Stomach (tissue), 9 donors: ENCODE results near the gene PTPRJ. TPM values are rescaled to one million over a fixed set of nuclear protein-coding genes. Genes with fewer than 3 reads are reported as not detected.

ENCODE experiments used
- DNase-seq, 2 donors: peaks; one replicate each; pipeline versions ENCODE4 v3.0.0 to v3.0.0-alpha.2; 2013 to 2019
- H3K27ac ChIP-seq, 5 donors: fragments of 200-600 bp in 4 of 5; sonication (generic) in 4 of 5; one replicate each; pipeline ENCODE4 v1.5.1; 2013 to 2019; ENCODE audit warnings: mild to moderate bottlenecking in 1 of 5, moderate library complexity in 1 of 5
- H3K27me3 ChIP-seq, 3 donors: fragments of 200-600 bp; sonication (generic); one replicate each; pipeline ENCODE4 v1.5.1; 2017 to 2019; ENCODE audit warnings: mixed run types in 1 of 3
- H3K36me3 ChIP-seq, 4 donors: fragments of 200-600 bp; sonication (generic); 1 replicate in 3 of 4; 2 replicates in 1 of 4; pipeline ENCODE4 v1.5.1; 2016 to 2019
- H3K4me1 ChIP-seq, 4 donors: fragments of 200-600 bp; sonication (generic); one replicate each; pipeline ENCODE4 v1.5.1; 2016 to 2019
- H3K4me3 ChIP-seq, 4 donors: fragments of 200-600 bp; sonication (generic) in 3 of 4; one replicate each; pipeline ENCODE4 v1.5.1; 2016 to 2019; ENCODE audit warnings: mild to moderate bottlenecking in 1 of 4
- H3K9me3 ChIP-seq, 4 donors: fragments of 200-600 bp; sonication (generic); one replicate each; pipeline ENCODE4 v1.5.1; 2016 to 2019
- EP300 ChIP-seq: sonication (generic); formaldehyde crosslinking; IDR thresholded peaks from one replicate; pipeline ENCODE4 v1.6.1; 2017; ENCODE audit warnings: antibody characterized with exemption
- POLR2A ChIP-seq, 4 donors: fragments of 450-650 bp; IDR thresholded peaks; one replicate each; pipeline ENCODE4 v1.6.1; 2016; ENCODE audit warnings: antibody characterized with exemption in 4 of 4, control low read depth in 2 of 4, mild to moderate bottlenecking in 1 of 4, moderate library complexity in 1 of 4
- POLR2AphosphoS5 ChIP-seq, 3 donors: sonication (generic); formaldehyde crosslinking; IDR thresholded peaks; one replicate each; pipeline ENCODE4 v1.6.1; 2016; ENCODE audit warnings: antibody characterized with exemption in 3 of 3
- WGBS, 5 donors: extraction: QIAGEN DNeasy Blood & Tissue Kit in 3 of 5; methylation state at CpG; one replicate each; pipeline versions ENCODE4 v1.1.5 to v1.1.7; 2013 to 2018; 5-methylcytosine and 5-hydroxymethylcytosine counted together
- intact Hi-C: fragments of 100-400 bp; cut with DNase I; formaldehyde crosslinking; loops from one replicate; pipeline ENCODE4 v1.15.1; 2023; ENCODE audit warnings: low total_unique reads
- polyA plus RNA-seq, 3 donors: library from polyadenylated mRNA; stranded (reverse); fragments of 200-250 nt; gene quantifications; one replicate each; pipeline ENCODE4 v1.2.3, GENCODE V29; 2013
- total RNA-seq, 5 donors: library from RNA; depleted of rRNA; stranded (reverse); fragments of >200 nt; gene quantifications; one replicate each; pipeline versions ENCODE4 v1.1.0 to v1.2.3, GENCODE V29; 2014 to 2016
- TF ChIP-seq, protein P1 (sequence below), 7 experiments: fragments of 450-650 bp in 4 of 7; fragments of 200-600 bp in 3 of 7; sonication (generic) in 3 of 7; IDR thresholded peaks; one replicate each; pipeline ENCODE4 v1.5.1; 2016 to 2019; ENCODE audit warnings: antibody characterized with exemption in 7 of 7, control low read depth in 2 of 7, mild to moderate bottlenecking in 1 of 7
- donor health status: healthy with polysubstance abuse.
- donor health status: Bipolar disorder and iron deficiency.
- donor health status: healthy.

The PTPRJ gene
- total and polyA plus RNA-seq, 8 donors = 2.6 to 351 (median 20.7) TPM

DNA sequence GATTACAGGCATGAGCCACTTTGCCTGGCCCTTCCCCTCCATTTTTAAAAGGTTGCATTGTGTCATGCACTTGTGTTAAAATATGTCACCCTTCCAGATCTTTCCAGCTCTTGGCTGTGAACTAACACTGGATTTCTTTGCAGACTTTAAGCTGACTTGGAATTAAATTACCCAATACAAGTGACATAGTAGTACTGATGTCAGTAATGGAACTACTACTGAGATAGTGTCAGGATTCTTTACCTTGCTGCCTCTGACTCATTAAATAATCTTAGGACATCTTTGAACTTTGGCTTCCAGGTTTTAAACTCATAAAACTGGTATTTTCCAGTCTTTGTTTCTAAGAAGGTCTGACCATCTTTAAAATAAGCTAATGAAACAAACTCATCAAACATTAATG, 184.5 kb downstream of the PTPRJ start:
- DNase-seq = no peak
- H3K4me3 ChIP-seq = no peak overlapping the region
- intact Hi-C loops = no loop called here
- no peaks in the 10 kb centered on the region for H3K9me3 ChIP-seq
- H3K27me3 ChIP-seq = no peaks in the 10 kb centered on the region
- H3K36me3 ChIP-seq = peaks cover 12 to 87% (median 79%) of the 10 kb centered on the region in 4 donors
- no peak overlapping the region for H3K27ac ChIP-seq
- peaks cover 2 to 10% (median 5%) of the 10 kb centered on the region in 4 donors for H3K4me1 ChIP-seq
- TF ChIP-seq EP300 = no peak
- TF ChIP-seq POLR2A (IDR thresholded peaks at IDR 0.05) = no peak
- TF ChIP-seq, protein P1, sequence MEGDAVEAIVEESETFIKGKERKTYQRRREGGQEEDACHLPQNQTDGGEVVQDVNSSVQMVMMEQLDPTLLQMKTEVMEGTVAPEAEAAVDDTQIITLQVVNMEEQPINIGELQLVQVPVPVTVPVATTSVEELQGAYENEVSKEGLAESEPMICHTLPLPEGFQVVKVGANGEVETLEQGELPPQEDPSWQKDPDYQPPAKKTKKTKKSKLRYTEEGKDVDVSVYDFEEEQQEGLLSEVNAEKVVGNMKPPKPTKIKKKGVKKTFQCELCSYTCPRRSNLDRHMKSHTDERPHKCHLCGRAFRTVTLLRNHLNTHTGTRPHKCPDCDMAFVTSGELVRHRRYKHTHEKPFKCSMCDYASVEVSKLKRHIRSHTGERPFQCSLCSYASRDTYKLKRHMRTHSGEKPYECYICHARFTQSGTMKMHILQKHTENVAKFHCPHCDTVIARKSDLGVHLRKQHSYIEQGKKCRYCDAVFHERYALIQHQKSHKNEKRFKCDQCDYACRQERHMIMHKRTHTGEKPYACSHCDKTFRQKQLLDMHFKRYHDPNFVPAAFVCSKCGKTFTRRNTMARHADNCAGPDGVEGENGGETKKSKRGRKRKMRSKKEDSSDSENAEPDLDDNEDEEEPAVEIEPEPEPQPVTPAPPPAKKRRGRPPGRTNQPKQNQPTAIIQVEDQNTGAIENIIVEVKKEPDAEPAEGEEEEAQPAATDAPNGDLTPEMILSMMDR (IDR thresholded peaks at IDR 0.05) = no peak
- no peak for TF ChIP-seq POLR2AphosphoS5 (IDR thresholded peaks at IDR 0.05)

DNA sequence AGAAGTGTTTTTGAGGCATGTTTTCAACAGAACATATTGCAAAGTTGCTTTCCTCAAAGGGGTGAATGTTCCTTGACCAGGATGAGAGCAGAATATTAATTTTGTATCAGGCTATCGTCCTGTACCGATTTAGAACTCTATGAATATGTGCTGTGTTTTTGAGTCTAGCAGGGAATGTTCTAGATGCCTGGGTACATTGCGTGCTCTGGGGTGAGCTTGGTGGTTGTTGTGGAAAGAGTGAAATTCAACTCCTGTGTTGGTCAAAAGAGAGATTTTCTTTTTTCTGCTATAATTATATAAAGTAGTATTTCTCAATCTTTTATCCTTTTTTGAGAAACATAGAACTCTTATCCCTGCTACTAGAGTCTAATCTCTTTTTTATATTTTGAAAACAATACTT, 185.1 kb downstream of the PTPRJ start:
- no peak overlapping the region for H3K4me3 ChIP-seq
- TF ChIP-seq, protein P1 (IDR thresholded peaks at IDR 0.05) = no peak
- TF ChIP-seq POLR2AphosphoS5 (IDR thresholded peaks at IDR 0.05) (no peak), POLR2A (IDR thresholded peaks at IDR 0.05) (no peak)
- peaks cover 12 to 81% (median 74%) of the 10 kb centered on the region in 4 donors for H3K36me3 ChIP-seq
- no peak for DNase-seq
- H3K27me3 ChIP-seq = no peaks in the 10 kb centered on the region
- intact Hi-C loops = no loop called here
- H3K9me3 ChIP-seq = no peaks in the 10 kb centered on the region
- H3K27ac ChIP-seq = no peak overlapping the region
- peaks cover 6 to 16% (median 11%) of the 10 kb centered on the region in 4 donors for H3K4me1 ChIP-seq
- WGBS, 5 donors = 58 to 99% (median 85%) methylated on average over 3 of the region's 3 CpGs

DNA sequence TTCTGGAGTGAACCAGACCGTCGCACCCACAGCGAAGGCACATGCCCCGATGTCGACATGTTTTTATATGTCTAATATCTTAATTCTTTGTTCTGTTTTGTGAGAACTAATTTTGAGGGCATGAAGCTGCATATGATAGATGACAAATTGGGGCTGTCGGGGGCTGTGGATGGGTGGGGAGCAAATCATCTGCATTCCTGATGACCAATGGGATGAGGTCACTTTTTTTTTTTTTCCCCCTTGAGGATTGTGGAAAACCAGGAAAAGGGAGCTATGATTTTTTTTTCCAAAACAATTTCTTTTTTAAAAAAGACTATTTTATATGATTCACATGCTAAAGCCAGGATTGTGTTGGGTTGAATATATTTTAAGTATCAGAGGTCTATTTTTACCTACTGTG, 187.0 kb downstream of the PTPRJ start:
- Histone ChIP-seq H3K36me3 (peaks cover 12 to 65% (median 60%) of the 10 kb centered on the region in 4 donors), H3K4me1 (peaks cover 6 to 29% (median 17%) of the 10 kb centered on the region in 4 donors), H3K27me3 (no peaks in the 10 kb centered on the region), H3K27ac (no peak overlapping the region), H3K9me3 (no peaks in the 10 kb centered on the region), H3K4me3 (no peak overlapping the region)
- 90 to 96% (median 93%) methylated on average over 6 of the region's 6 CpGs for WGBS, 5 donors
- no peak for DNase-seq
- intact Hi-C loops = no loop called here
- TF ChIP-seq POLR2AphosphoS5 (IDR thresholded peaks at IDR 0.05) (no peak), EP300 (no peak), POLR2A (IDR thresholded peaks at IDR 0.05) (no peak)
- TF ChIP-seq, protein P1 (IDR thresholded peaks at IDR 0.05) = no peak

DNA sequence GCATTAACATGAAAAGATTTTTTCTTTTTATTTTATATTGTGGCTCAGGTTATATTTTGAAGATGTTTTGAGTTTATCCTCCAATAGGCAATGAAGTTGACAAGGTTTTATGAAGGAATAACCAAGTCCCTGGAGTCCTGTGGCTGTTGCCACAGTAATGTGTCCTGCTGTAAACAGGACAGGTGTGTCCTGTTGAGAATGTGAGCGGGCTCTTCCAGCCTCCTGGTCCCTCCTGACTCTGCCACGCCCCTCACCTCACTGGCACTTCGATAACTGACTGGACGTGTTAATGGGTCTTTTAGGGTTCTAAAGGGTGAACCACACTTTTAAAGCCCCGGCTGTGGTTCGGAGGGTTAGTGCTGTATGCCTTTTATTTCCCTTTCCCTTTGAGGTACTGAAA, 188.5 kb downstream of the PTPRJ start:
- H3K9me3 ChIP-seq = no peaks in the 10 kb centered on the region
- peaks cover 12 to 52% (median 47%) of the 10 kb centered on the region in 4 donors for H3K36me3 ChIP-seq
- H3K4me3 ChIP-seq = no peak overlapping the region
- TF ChIP-seq, protein P1 (IDR thresholded peaks at IDR 0.05) = no peak
- TF ChIP-seq POLR2AphosphoS5 (IDR thresholded peaks at IDR 0.05) (no peak), EP300 (no peak), POLR2A (IDR thresholded peaks at IDR 0.05) (no peak)
- H3K27me3 ChIP-seq = no peaks in the 10 kb centered on the region
- WGBS, 5 donors = 84 to 88% (median 87%) methylated on average over 6 of the region's 6 CpGs
- intact Hi-C loops = no loop called here
- no peak overlapping the region for H3K27ac ChIP-seq
- peaks cover 6 to 30% (median 19%) of the 10 kb centered on the region in 4 donors for H3K4me1 ChIP-seq
- no peak for DNase-seq
